ENCODE measurements around the gene SPPL2C. TPM values are rescaled to one million over a fixed set of nuclear protein-coding genes. Genes with fewer than 3 reads are reported as not detected.

Gene SPPL2C
- total and polyA plus RNA-seq, 8 donors, result not detected

GRCh38 chr17:45850011-45850410 lies 5.3 kb downstream of the SPPL2C start:
- FAIRE-seq, result no peak
- H3K36me3 ChIP-seq, result no peaks in the 10 kb centered on the region
- no peak overlapping the region for H3K4me3 ChIP-seq
- no peak for DNase-seq
- 73 to 87% methylated on average over 3 to 4 of the region's 4 CpGs for WGBS, 2 donors
- no peaks in the 10 kb centered on the region for H3K27me3 ChIP-seq
- no peak for ATAC-seq
- H3K4me1 ChIP-seq, result no peaks in the 10 kb centered on the region
- intact Hi-C loops (cut with DNase I), result no loop called here
- no peaks in the 10 kb centered on the region for H3K9me3 ChIP-seq
- no peak overlapping the region for H3K27ac ChIP-seq
- TF ChIP-seq, protein P1, sequence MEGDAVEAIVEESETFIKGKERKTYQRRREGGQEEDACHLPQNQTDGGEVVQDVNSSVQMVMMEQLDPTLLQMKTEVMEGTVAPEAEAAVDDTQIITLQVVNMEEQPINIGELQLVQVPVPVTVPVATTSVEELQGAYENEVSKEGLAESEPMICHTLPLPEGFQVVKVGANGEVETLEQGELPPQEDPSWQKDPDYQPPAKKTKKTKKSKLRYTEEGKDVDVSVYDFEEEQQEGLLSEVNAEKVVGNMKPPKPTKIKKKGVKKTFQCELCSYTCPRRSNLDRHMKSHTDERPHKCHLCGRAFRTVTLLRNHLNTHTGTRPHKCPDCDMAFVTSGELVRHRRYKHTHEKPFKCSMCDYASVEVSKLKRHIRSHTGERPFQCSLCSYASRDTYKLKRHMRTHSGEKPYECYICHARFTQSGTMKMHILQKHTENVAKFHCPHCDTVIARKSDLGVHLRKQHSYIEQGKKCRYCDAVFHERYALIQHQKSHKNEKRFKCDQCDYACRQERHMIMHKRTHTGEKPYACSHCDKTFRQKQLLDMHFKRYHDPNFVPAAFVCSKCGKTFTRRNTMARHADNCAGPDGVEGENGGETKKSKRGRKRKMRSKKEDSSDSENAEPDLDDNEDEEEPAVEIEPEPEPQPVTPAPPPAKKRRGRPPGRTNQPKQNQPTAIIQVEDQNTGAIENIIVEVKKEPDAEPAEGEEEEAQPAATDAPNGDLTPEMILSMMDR (IDR thresholded peaks at IDR 0.05), result no peak

DNA sequence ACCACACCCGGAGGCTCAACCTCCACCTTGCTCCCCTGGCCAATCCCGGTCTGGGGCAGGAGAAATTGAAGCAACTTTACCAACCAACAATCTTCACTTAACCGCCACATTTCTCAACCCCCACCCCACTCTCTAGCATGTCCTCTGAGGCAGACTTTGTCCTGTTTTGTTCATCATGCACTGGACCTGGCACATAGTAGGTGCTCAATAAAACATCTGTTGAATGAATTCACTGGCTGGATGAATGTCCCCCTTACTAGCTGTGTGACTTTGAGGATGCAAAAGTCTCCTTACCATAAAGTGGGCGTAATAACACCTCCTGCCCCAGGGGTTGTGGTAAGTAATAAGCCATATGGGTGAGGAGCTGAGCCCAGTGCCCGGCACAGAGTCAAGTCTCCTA lies 5.8 kb downstream of the SPPL2C start:
- Histone ChIP-seq H3K27ac (no peak overlapping the region), H3K36me3 (no peaks in the 10 kb centered on the region), H3K27me3 (no peaks in the 10 kb centered on the region), H3K4me1 (no peaks in the 10 kb centered on the region), H3K4me3 (no peak overlapping the region), H3K9me3 (no peaks in the 10 kb centered on the region)
- intact Hi-C loops (cut with DNase I), result no loop called here
- no peak for ATAC-seq
- FAIRE-seq, result no peak
- TF ChIP-seq, protein P1 (IDR thresholded peaks at IDR 0.05), result no peak
- DNase-seq, result no peak
- 76 to 85% methylated on average over 5 of the region's 5 CpGs for WGBS, 2 donors

DNA sequence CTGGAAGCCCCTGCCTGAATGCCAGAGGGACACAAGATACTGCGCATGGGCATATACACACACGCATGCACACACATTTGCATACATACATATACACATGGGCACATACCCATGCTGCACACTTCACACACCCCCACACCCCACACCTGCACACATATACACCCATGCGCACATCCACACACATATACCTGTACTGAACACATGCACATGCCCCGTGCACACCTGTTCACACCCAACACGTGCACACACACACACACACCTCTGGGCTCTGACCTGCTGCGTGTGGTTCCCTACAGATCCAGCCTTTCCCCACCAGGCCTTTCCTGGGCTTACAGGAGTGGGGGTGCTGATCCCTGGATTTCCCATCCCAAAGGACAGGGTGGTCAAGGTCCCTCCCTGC lies 6.3 kb downstream of the SPPL2C start:
- Histone ChIP-seq H3K4me3 (no peak overlapping the region), H3K36me3 (no peaks in the 10 kb centered on the region), H3K27me3 (no peaks in the 10 kb centered on the region), H3K27ac (no peak overlapping the region), H3K4me1 (no peaks in the 10 kb centered on the region), H3K9me3 (no peaks in the 10 kb centered on the region)
- whole genome bisulfite sequencing, 2 donors, result 69 to 76% methylated on average over 6 of the region's 6 CpGs
- intact Hi-C loops (cut with DNase I), result no loop called here
- TF ChIP-seq, protein P1 (IDR thresholded peaks at IDR 0.05), result no peak
- no peak for DNase-seq
- FAIRE-seq, result no peak
- no peak for ATAC-seq

- no peak for FAIRE-seq
- intact Hi-C loops (cut with DNase I), result no loop called here
- 48 to 53% methylated on average over 8 of the region's 8 CpGs for WGBS, 2 donors
Measured at GRCh38 chr17:45851464-45851863, 6.8 kb downstream of the SPPL2C start.

GRCh38 chr17:45851873-45852272 lies 7.2 kb downstream of the SPPL2C start:
- H3K4me3 ChIP-seq, result no peak overlapping the region
- FAIRE-seq (no peak), DNase-seq (no peak), ATAC-seq (no peak)
- no peaks in the 10 kb centered on the region for H3K27me3 ChIP-seq
- H3K9me3 ChIP-seq, result no peaks in the 10 kb centered on the region
- no peaks in the 10 kb centered on the region for H3K4me1 ChIP-seq
- WGBS, 2 donors, result 24 to 43% methylated on average over 1 of the region's 1 CpG
- no peak overlapping the region for H3K27ac ChIP-seq
- intact Hi-C loops (cut with DNase I), result no loop called here
- TF ChIP-seq, protein P1 (IDR thresholded peaks at IDR 0.05), result no peak
- no peaks in the 10 kb centered on the region for H3K36me3 ChIP-seq

More at GRCh38 chr17:45851464-45851863, 6.8 kb downstream of the SPPL2C start:
- no peak overlapping the region for H3K4me3 ChIP-seq
- no peak for DNase-seq
- no peaks in the 10 kb centered on the region for H3K36me3 ChIP-seq
- H3K9me3 ChIP-seq, result no peaks in the 10 kb centered on the region
- TF ChIP-seq, protein P1 (IDR thresholded peaks at IDR 0.05), result no peak
- no peaks in the 10 kb centered on the region for H3K4me1 ChIP-seq
- no peak for ATAC-seq
- H3K27me3 ChIP-seq, result no peaks in the 10 kb centered on the region
- no peak overlapping the region for H3K27ac ChIP-seq

All from pancreas (tissue), 10 donors.